GM18909 (cell line): Measurements from ENCODE around the gene GHR.

Experiments used
- ATAC-seq: cut with Tn5 transposase; IDR thresholded peaks from one replicate; pipeline ENCODE4 v1.9.1; 2021; ENCODE audit warnings: mild to moderate bottlenecking; ENCODE audit not compliant: unreplicated experiment, poor library complexity

The GHR gene

GRCh38 chr5:42513246-42513645, 90.0 kb downstream of the GHR start:
- no peak for ATAC-seq

- ATAC-seq = no peak
Observed at GRCh38 chr5:42514754-42515153, 91.5 kb downstream of the GHR start.

GRCh38 chr5:42515504-42515903, 92.3 kb downstream of the GHR start:
- no peak for ATAC-seq

GRCh38 chr5:42516282-42517042, 93.2 kb downstream of the GHR start:
- ATAC-seq = no peak

- ATAC-seq = no peak
Observed at GRCh38 chr5:42517164-42517563, 93.9 kb downstream of the GHR start.

GRCh38 chr5:42518595-42519221, 95.5 kb downstream of the GHR start:
- ATAC-seq = no peak

- no peak for ATAC-seq
Observed at GRCh38 chr5:42520203-42520602, 97.0 kb downstream of the GHR start.

- ATAC-seq = no peak
Observed at GRCh38 chr5:42520957-42521356, 97.7 kb downstream of the GHR start.

- no peak for ATAC-seq
Observed at GRCh38 chr5:42521406-42521805, 98.2 kb downstream of the GHR start.

GRCh38 chr5:42522783-42523182, 99.5 kb downstream of the GHR start:
- ATAC-seq = no peak

- ATAC-seq = no peak
Observed at GRCh38 chr5:42526179-42526578, 102.9 kb downstream of the GHR start.

- no peak for ATAC-seq
Observed at GRCh38 chr5:42531611-42532010, 108.4 kb downstream of the GHR start.

- no peak for ATAC-seq
Observed at GRCh38 chr5:42542106-42542505, 118.9 kb downstream of the GHR start.

- no peak for ATAC-seq
Observed at GRCh38 chr5:42543774-42544173, 120.5 kb downstream of the GHR start.

GRCh38 chr5:42545038-42545437, 121.8 kb downstream of the GHR start:
- ATAC-seq = no peak

- no peak for ATAC-seq
Observed at GRCh38 chr5:42547141-42547540, 123.9 kb downstream of the GHR start.

- ATAC-seq = no peak
Observed at GRCh38 chr5:42547894-42548293, 124.7 kb downstream of the GHR start.

- no peak for ATAC-seq
Observed at GRCh38 chr5:42552597-42552996, 129.4 kb downstream of the GHR start.

- ATAC-seq = no peak
Observed at GRCh38 chr5:42553461-42553860, 130.2 kb downstream of the GHR start.

- no peak for ATAC-seq
Observed at GRCh38 chr5:42555010-42555409, 131.8 kb downstream of the GHR start.

- no peak for ATAC-seq
Observed at GRCh38 chr5:42555797-42556196, 132.6 kb downstream of the GHR start.

- ATAC-seq = no peak
Observed at GRCh38 chr5:42557689-42558088, 134.4 kb downstream of the GHR start.
